HG02642 (cell line): ENCODE results near the gene CPN2.

Experiments used
- ATAC-seq: cut with Tn5 transposase; IDR thresholded peaks from one replicate; pipeline ENCODE4 v1.9.1; 2021; ENCODE audit warnings: mild to moderate bottlenecking; ENCODE audit not compliant: unreplicated experiment, poor library complexity

The CPN2 gene

GRCh38 chr3:194316918-194317317 lies 34.2 kb downstream of the CPN2 start:
- no peak for ATAC-seq

- peak; percentile 22 for ATAC-seq
Measured at GRCh38 chr3:194315965-194316361, 35.2 kb downstream of the CPN2 start.

DNA sequence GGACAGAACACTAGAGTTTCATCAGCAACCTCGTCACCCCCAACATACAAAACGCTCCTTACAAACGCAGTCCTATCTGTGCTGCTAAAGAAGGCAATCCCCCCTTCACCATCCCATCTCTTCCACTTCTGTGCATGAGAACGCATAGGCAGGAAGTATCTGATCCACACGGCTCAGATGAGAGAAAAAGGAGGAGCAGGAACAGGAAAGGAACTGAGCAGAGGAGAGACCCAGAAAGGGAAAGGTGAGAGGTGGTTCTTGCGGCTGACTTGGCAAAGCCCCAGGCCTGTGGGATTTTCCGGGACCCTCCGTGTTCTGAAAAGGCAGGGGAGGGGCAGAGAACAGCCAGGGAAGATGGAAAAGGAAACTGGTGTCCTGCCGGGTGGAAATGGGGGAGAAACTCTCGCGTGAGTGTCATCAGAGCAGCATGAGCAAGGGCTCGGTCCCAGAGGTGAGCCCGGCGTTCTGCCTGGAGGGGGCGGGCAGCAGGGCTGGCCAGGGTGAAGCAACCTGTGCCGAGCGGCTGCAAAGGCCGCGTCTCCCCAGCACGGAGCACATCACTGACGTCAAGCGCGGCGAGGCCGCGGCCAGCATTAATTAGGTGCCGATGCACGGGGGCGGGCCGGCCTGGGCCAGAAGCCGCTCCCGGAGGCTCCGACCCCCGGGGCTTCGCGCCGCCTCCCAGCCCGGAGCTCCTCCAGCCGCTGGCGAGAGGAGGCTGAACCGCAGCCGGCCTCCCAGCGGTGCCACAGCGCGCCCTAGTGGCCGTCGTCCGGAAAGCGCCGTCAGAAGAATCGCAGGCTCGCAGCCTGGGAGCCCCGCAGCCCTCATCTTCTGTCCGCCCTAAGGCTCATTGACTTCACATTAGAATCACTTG lies 35.8 kb downstream of the CPN2 start:
- peak; percentile 88 for ATAC-seq

- ATAC-seq, result no peak
Measured at GRCh38 chr3:194314388-194315068, 36.6 kb downstream of the CPN2 start.

GRCh38 chr3:194313560-194314387 lies 37.4 kb downstream of the CPN2 start:
- ATAC-seq, result no peak

DNA sequence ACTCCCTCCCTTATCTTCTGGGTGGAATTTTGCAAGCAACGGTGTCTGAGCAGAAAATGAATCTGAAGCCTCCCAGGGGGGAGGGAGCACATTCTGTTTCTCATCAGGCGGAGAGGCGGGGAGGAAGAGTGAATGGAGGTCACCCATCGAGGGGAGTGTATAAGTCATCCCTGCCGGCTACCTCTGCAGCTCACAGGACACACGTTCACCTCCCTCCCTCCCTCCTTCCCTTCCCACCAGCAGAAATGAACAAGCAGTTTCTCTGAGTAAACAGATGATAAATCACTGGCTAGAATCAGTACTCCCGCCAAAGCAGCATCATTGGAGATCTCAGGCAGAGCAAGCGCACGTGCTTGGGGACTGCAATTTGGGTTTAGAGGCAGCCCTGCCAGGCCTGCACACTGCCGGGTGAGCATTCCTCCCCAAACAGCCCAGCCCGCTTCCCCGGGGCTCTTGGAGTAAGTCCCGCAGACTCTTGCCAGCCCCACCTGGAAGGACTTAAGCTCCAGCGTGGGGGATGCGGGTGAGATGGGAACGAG lies 38.3 kb downstream of the CPN2 start:
- ATAC-seq, result no peak

DNA sequence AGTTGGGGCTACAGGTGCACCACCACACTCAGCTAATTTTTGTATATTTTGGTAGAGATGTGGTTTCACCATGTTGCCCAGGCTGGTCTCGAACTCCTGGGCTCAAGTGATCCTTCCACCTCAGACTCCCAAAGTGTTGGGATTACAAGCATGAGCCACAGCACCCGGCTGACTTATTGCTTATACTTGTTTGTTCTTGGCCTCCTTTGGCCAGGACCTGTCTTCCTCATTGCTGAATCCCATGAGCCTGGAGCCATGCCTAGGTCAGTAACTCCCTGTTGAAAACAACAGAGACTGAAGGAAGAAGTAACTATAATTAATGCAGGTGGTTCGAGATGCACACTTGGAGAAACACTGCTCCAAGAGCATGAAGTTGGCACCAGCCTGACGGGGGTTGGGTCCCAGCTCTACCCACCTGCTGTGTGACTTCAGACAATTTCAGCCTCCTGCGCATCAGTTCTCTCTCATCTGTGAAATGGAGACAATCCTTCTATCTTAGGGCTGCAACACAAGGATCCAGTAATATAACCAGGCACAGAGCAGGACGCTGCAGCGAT lies 38.9 kb downstream of the CPN2 start:
- ATAC-seq, result no peak

- ATAC-seq, result no peak
Measured at GRCh38 chr3:194311000-194311399, 40.1 kb downstream of the CPN2 start.

- ATAC-seq, result no peak
Measured at GRCh38 chr3:194310060-194310835, 40.9 kb downstream of the CPN2 start.

DNA sequence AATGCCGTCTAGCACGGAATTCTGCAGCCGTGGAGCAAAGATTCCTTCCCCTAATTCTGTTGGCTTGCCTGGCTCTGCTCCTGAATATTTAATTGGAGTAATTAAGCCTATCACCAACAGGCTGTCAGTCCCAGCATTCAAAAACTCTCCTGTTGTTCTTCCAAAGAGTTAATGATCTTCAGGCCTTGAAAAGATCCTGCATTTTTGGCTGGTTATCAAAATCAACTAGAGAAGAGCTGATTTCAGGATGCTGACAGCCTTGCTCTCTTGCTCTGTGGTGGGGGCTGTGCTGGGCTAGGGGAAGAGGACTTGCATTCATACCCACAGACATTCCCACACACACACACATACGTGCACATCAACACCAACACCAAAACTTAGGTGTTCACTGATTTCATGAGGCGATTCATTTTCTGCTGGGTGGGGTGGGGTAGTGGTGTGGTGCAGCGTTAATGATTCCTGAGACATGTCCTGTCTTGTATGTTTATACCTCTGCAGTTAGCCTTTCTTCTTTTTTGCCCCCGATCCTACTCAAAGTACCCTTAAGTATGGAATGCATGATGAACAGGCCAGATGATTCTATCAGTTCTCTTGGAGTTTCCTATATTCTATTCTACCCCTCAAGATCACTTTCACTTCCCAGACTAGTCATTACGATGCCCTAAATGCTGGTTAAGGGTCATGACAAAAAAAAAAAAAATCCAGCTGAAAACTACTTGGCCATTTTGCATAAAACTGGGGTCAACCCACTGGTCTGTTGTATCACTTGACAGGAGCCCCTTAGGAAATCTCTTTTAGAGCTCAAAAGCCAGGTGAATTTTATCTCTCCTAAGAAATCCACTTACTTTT lies 42.3 kb downstream of the CPN2 start:
- ATAC-seq, result no peak

- no peak for ATAC-seq
Measured at GRCh38 chr3:194307849-194308248, 43.3 kb downstream of the CPN2 start.

GRCh38 chr3:194306771-194307640 lies 44.1 kb downstream of the CPN2 start:
- peak; percentile 59 for ATAC-seq

DNA sequence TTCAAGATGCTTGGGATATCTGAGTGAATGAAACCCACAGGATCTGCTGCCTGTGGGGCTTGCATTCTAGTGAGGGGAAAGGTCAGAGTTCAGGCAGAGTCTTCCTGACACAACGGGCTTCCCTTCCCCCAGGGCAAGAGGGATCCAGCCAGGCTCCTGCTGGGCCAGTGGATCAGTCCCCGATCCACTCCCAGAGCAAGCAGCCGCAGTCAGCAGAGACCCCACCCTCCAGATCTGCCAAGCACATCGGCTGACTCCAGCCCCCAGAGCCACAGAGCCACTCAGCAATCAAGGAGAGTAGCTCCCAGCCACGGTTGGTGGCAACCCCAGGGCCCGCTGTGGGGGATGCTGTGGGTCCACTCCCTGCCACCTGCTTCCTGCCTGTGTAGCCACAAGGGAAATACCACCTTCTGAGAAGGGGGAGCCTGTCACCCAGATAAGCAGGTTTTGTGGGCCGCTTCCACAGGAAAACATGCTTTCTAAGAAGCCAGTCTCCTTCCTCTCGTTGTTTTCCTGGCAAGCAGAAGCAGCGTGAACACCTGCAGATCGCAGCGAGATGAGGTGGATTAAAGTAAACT lies 44.9 kb downstream of the CPN2 start:
- peak; percentile 48 for ATAC-seq

DNA sequence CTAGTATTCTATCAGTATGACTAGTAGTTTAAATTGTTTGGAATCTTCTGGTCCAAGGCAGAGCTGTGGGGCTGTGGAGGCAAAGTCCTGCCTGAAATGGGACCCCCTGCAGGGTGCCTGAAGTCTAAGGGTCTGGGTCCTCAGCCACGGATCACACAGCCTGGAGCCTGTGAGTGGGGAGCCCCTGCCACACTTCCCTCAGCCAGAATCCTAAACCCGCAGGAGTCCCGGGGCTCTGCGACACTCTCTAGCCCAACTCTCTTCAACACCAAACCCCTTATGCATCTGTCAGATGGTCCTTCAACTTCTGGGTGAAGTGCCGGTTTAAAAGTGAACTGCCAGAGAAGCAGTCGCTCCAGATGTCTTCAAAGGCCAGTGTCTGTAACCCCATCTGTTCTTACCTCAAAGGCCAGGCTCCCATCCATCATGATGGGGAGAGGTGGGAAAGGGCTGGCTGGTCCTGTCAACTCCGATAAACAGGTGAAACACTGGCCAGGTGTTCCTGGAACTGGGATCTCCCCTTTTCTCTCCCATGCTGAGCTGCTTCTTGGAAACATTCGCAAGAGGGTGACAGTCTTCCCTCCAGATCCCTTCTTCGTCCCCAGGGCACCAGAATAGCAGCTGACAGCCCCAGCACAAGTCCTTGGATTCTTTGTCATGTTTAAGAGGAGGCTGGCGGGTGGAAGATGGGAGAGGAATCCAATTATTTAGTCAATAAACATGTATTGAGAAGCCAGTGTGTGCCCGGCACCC lies 45.6 kb downstream of the CPN2 start:
- no peak for ATAC-seq

- ATAC-seq, result no peak
Measured at GRCh38 chr3:194304186-194304917, 46.8 kb downstream of the CPN2 start.

DNA sequence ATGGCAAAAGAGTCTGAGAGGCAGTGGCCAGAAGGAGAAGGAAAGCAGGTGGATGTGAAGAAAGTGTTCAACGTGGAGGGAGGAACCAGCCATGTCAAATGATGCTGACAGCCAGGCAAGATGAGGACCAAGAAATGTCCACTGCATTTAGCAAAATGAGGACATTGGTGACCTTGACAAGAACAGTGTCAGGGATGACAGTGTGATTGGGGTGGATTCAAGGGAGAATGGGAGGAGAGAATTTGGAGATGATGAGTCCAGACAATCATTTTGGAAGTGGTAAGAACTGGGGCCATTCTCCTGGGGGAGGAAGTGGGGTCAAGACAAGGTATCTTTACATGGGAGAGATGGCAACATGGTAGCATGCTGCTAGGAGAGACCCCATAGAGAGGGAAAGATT lies 47.4 kb downstream of the CPN2 start:
- ATAC-seq, result no peak
